GM04504 (cell line): Measurements from ENCODE around the gene GGTLC1.
"Not testable (repeated sequence)": the region's sequence is repeated elsewhere in the genome, so short reads cannot be mapped to it uniquely, and the experiment has no call there.

ENCODE experiments used
- DNase-seq: peaks from one replicate; pipeline ENCODE4 v3.0.0-alpha.2; 2012; ENCODE audit warnings: low read depth

Gene GGTLC1

GRCh38 chr20:23988561-23988960, at the start of gene GGTLC1:
GGTLC1 (minus strand) TSS chr20:23988779; CDS start chr20:23986611, 2,168 bp downstream.
- no peak for DNase-seq

GRCh38 chr20:24034820-24035219, 46.2 kb upstream of the GGTLC1 start:
- DNase-seq = no peak

GRCh38 chr20:24033565-24033964, 45.0 kb upstream of the GGTLC1 start:
- DNase-seq = no peak

GRCh38 chr20:24033151-24033550, 44.6 kb upstream of the GGTLC1 start:
- DNase-seq = no peak

GRCh38 chr20:24032400-24032898, 43.9 kb upstream of the GGTLC1 start:
- no peak for DNase-seq

GRCh38 chr20:24027229-24027628, 38.6 kb upstream of the GGTLC1 start:
- no peak for DNase-seq

GRCh38 chr20:24022621-24023180, 34.1 kb upstream of the GGTLC1 start:
- no peak for DNase-seq

- DNase-seq = no peak
These were observed 30.2 kb upstream of the GGTLC1 start for GRCh38 chr20:24018796-24019195.

GRCh38 chr20:24017458-24017755, 28.8 kb upstream of the GGTLC1 start:
- DNase-seq = no peak

GRCh38 chr20:24016607-24017457, 28.3 kb upstream of the GGTLC1 start:
- DNase-seq = no peak

- DNase-seq = no peak
These were observed 25.4 kb upstream of the GGTLC1 start for GRCh38 chr20:24013953-24014352.

- DNase-seq = no peak
These were observed 22.7 kb upstream of the GGTLC1 start for GRCh38 chr20:24011282-24011681.

GRCh38 chr20:24007758-24008157, 19.2 kb upstream of the GGTLC1 start:
- no peak for DNase-seq

- DNase-seq = no peak
These were observed 18.6 kb upstream of the GGTLC1 start for GRCh38 chr20:24007073-24007595.

- DNase-seq = no peak
These were observed 18.0 kb upstream of the GGTLC1 start for GRCh38 chr20:24006626-24007025.

- DNase-seq = no peak
These were observed 15.9 kb upstream of the GGTLC1 start for GRCh38 chr20:24004471-24004870.

GRCh38 chr20:24002896-24003295, 14.3 kb upstream of the GGTLC1 start:
- DNase-seq = no peak

GRCh38 chr20:24001712-24002405, 13.3 kb upstream of the GGTLC1 start:
- DNase-seq = no peak

- DNase-seq = no peak
These were observed 10.3 kb upstream of the GGTLC1 start for GRCh38 chr20:23998844-23999243.

- DNase-seq = no peak
These were observed 9.8 kb upstream of the GGTLC1 start for GRCh38 chr20:23998392-23998791.

- peak; percentile 6 for DNase-seq
These were observed 7.5 kb upstream of the GGTLC1 start for GRCh38 chr20:23995905-23996666.

GRCh38 chr20:23995291-23995690, 6.7 kb upstream of the GGTLC1 start:
- DNase-seq = not testable (repeated sequence)
